Type B pancreatic cell (in vitro differentiated cells): ENCODE measurements around the gene POLH. TPM values are rescaled to one million over a fixed set of nuclear protein-coding genes. Genes with fewer than 3 reads are reported as not detected.

ENCODE experiments used
- DNase-seq: peaks from one replicate; pipeline ENCODE4 v3.0.0; 2021; ENCODE audit warnings: mixed read lengths; ENCODE audit not compliant: unreplicated experiment; ENCODE audit errors: extremely low spot score
- H3K27ac Mint-ChIP-seq: 2 replicates; pipeline ENCODE4 v1.8.0; 2021; ENCODE audit warnings: mild to moderate bottlenecking, mixed read lengths
- H3K27me3 Mint-ChIP-seq: 2 replicates; pipeline ENCODE4 v1.8.0; 2021; ENCODE audit warnings: mixed read lengths
- H3K36me3 Mint-ChIP-seq: 2 replicates; pipeline ENCODE4 v1.8.0; 2021; ENCODE audit warnings: mixed read lengths
- H3K4me1 Mint-ChIP-seq: one replicate; pipeline ENCODE4 v1.8.0; 2021; ENCODE audit warnings: mixed read lengths; ENCODE audit not compliant: unreplicated experiment
- H3K4me3 Mint-ChIP-seq: 2 replicates; pipeline ENCODE4 v1.8.0; 2021; ENCODE audit warnings: mild to moderate bottlenecking, mixed read lengths
- H3K9me3 Mint-ChIP-seq: 2 replicates; pipeline ENCODE4 v1.8.0; 2021; ENCODE audit warnings: mixed read lengths
- CTCF ChIP-seq: fragments of 200-600 bp; sonication (generic); conservative IDR thresholded peaks from 2 replicates; pipeline ENCODE4 v1.5.0; 2021; ENCODE audit warnings: antibody characterized with exemption, mild to moderate bottlenecking
- total RNA-seq: library from RNA; stranded (reverse); gene quantifications from 2 replicates; pipeline ENCODE4 v1.2.1, GENCODE V29; 2021; ENCODE audit warnings: low replicate concordance

Gene POLH
- total RNA-seq, 1 donor from 2014 or later, result 33.2 TPM

- peak overlapping the region; percentile 100 for H3K4me3 Mint-ChIP-seq
- DNase-seq, result peak; percentile 79
- H3K27me3 Mint-ChIP-seq, result no peaks in the 10 kb centered on the region
- H3K4me1 Mint-ChIP-seq, result peaks cover 26% of the 10 kb centered on the region
- peaks cover 19% of the 10 kb centered on the region for H3K36me3 Mint-ChIP-seq
- peak overlapping the region; percentile 92 for H3K27ac Mint-ChIP-seq
- TF ChIP-seq CTCF, result no peak
- H3K9me3 Mint-ChIP-seq, result no peaks in the 10 kb centered on the region
These were observed 747 bp upstream of the POLH start for GRCh38 chr6:43575105-43575771.

GRCh38 chr6:43578748-43579147, 2.8 kb downstream of the POLH start:
- H3K36me3 Mint-ChIP-seq, result peaks cover 24% of the 10 kb centered on the region
- no peaks in the 10 kb centered on the region for H3K27me3 Mint-ChIP-seq
- DNase-seq, result no peak
- H3K27ac Mint-ChIP-seq, result peak overlapping the region; percentile 57
- H3K9me3 Mint-ChIP-seq, result no peaks in the 10 kb centered on the region
- H3K4me3 Mint-ChIP-seq, result peak overlapping the region; percentile 68
- no peak for TF ChIP-seq CTCF
- peaks cover 26% of the 10 kb centered on the region for H3K4me1 Mint-ChIP-seq

GRCh38 chr6:43579171-43579570, 3.2 kb downstream of the POLH start:
- Mint-ChIP-seq H3K9me3 (no peaks in the 10 kb centered on the region), H3K27ac (peak overlapping the region; percentile 57), H3K4me1 (peaks cover 26% of the 10 kb centered on the region), H3K27me3 (no peaks in the 10 kb centered on the region), H3K36me3 (peaks cover 25% of the 10 kb centered on the region), H3K4me3 (peak overlapping the region; percentile 68)
- no peak for DNase-seq
- TF ChIP-seq CTCF, result no peak

GRCh38 chr6:43582911-43583310, 6.9 kb downstream of the POLH start:
- Mint-ChIP-seq H3K9me3 (no peaks in the 10 kb centered on the region), H3K4me1 (peaks cover 14% of the 10 kb centered on the region), H3K27me3 (no peaks in the 10 kb centered on the region), H3K4me3 (no peak overlapping the region), H3K36me3 (peaks cover 45% of the 10 kb centered on the region), H3K27ac (no peak overlapping the region)
- TF ChIP-seq CTCF, result no peak
- no peak for DNase-seq

GRCh38 chr6:43584892-43585570, 9.0 kb downstream of the POLH start:
- Mint-ChIP-seq H3K4me3 (no peak overlapping the region), H3K36me3 (peaks cover 46% of the 10 kb centered on the region), H3K4me1 (no peaks in the 10 kb centered on the region), H3K27me3 (no peaks in the 10 kb centered on the region), H3K27ac (no peak overlapping the region), H3K9me3 (no peaks in the 10 kb centered on the region)
- no peak for DNase-seq
- TF ChIP-seq CTCF, result no peak
